Panc1 (cell line): ENCODE data around the gene NAA40. TPM values are rescaled to one million over a fixed set of nuclear protein-coding genes. Genes with fewer than 3 reads are reported as not detected.

ENCODE experiments used
- ATAC-seq: fragments of 200-7000 bp; cut with Tn5 transposase; 2 replicates; pipeline ENCODE4 v1.9.1; 2020; ENCODE audit warnings: mild to moderate bottlenecking, moderate library complexity
- BruUV-seq: library from RNA; stranded (reverse); fragments of 400-500 nt; replicated peaks from 2 replicates; lab custom pipeline; 2021; lab: Mats Ljungman, UMichigan
- CTCF ChIA-PET: fragments of 300-600 bp; sonication (Branson Sonifier 250); formaldehyde crosslinking; loops from one replicate; lab custom pipeline; 2022; ENCODE audit warnings: antibody characterized with exemption; lab: Charles Lee
- POLR2A ChIA-PET: fragments of 300-600 bp; sonication (Branson Sonifier 250); formaldehyde crosslinking; loops from one replicate; lab custom pipeline; 2022; ENCODE audit warnings: antibody characterized with exemption; lab: Charles Lee
- DNase-seq: peaks from one replicate; pipeline ENCODE4 v3.0.0-alpha.2; 2010; ENCODE audit warnings: low read depth, low spot score
- H3K27ac ChIP-seq: 2 replicates; pipeline ENCODE4 v1.5.1; 2011; ENCODE audit warnings: mild to moderate bottlenecking, low read length, inconsistent platforms
- H3K27me3 ChIP-seq: fragments of 200-500 bp; sonication (Bioruptor generic); 2 replicates; pipeline ENCODE4 v1.6.0; 2014; ENCODE audit warnings: low read length, inconsistent platforms; ENCODE audit not compliant: control insufficient read depth, insufficient read depth
- H3K36me3 ChIP-seq: fragments of 200-500 bp; sonication (Bioruptor generic); 2 replicates; pipeline ENCODE4 v1.5.1; 2014; ENCODE audit warnings: inconsistent platforms, mild to moderate bottlenecking, low read length, moderate library complexity; ENCODE audit not compliant: control insufficient read depth, insufficient read depth
- H3K4me1 ChIP-seq: 2 replicates; pipeline ENCODE4 v1.5.1; 2011; ENCODE audit warnings: inconsistent platforms, mild to moderate bottlenecking, low read length, moderate library complexity; ENCODE audit not compliant: control insufficient read depth, insufficient read depth
- H3K4me3 ChIP-seq, 2 experiments: 2 replicates each; pipeline ENCODE4 v1.5.1; 2011 to 2012; ENCODE audit warnings: low read depth in 2 of 2, low read length in 2 of 2, mild to moderate bottlenecking in 2 of 2, inconsistent platforms in 1 of 2, moderate library complexity in 1 of 2
- H3K9me3 ChIP-seq: fragments of 200-500 bp; sonication (Bioruptor generic); 2 replicates; pipeline ENCODE4 v1.5.1; 2014; ENCODE audit warnings: low read depth, mild to moderate bottlenecking, inconsistent platforms, low read length, moderate library complexity; ENCODE audit not compliant: control insufficient read depth, insufficient read depth
- POLR2AphosphoS5 ChIP-seq: IDR thresholded peaks from 2 replicates; pipeline ENCODE4 v1.6.1; 2012; ENCODE audit warnings: mild to moderate bottlenecking, low read depth, low read length, moderate library complexity
- SIN3A ChIP-seq: IDR thresholded peaks from 2 replicates; pipeline ENCODE4 v1.6.1; 2012; ENCODE audit warnings: low read depth, mild to moderate bottlenecking, low read length, moderate library complexity, borderline replicate concordance; ENCODE audit not compliant: insufficient read depth
- TCF7L2 ChIP-seq: IDR thresholded peaks from 2 replicates; pipeline ENCODE4 v1.6.1; 2011; ENCODE audit warnings: mild to moderate bottlenecking, low read depth, low read length, inconsistent platforms
- in situ Hi-C: cut with HindIII; loops from 2 replicates; pipeline ENCODE4 v1.10.0; 2016; ENCODE audit warnings: low sequenced_read_pairs, low pct_unique_long_range_greater_than_20kb
- intact Hi-C: fragments of 100-400 bp; cut with micrococcal nuclease; formaldehyde crosslinking; loops from one replicate; pipeline ENCODE4 v1.10.0; 2022; ENCODE audit not compliant: unreplicated experiment
- total RNA-seq: library from RNA; stranded (reverse); gene quantifications from one replicate; pipeline ENCODE4 v1.2.1, GENCODE V29; 2021; ENCODE audit not compliant: unreplicated experiment
- TF ChIP-seq, protein P1 (sequence below), 2 experiments: IDR thresholded peaks; 2 replicates each; pipeline ENCODE4 v1.6.1; 2011 to 2012; ENCODE audit warnings: low read depth in 2 of 2, control low read depth in 1 of 2, low read length in 1 of 2, mild to moderate bottlenecking in 1 of 2, moderate library complexity in 1 of 2; ENCODE audit not compliant: insufficient read depth in 1 of 2
- TF ChIP-seq, protein P2 (sequence below): fragments of 450-650 bp; IDR thresholded peaks from 2 replicates; pipeline ENCODE4 v1.5.1; 2017; ENCODE audit warnings: mild to moderate bottlenecking

The NAA40 gene
- total RNA-seq, 1 experiment from 2014 or later = 43.2 TPM

- in situ Hi-C loops = no loop called here
- ATAC-seq (no peak), DNase-seq (no peak)
- Histone ChIP-seq H3K27ac (peak overlapping the region; percentile 89), H3K27me3 (no peaks in the 10 kb centered on the region), H3K36me3 (no peaks in the 10 kb centered on the region; the same call in 1 of the 2 replicates), H3K4me3 (peak overlapping the region in 1 of 2 experiments; percentile 70; a peak in 1 of 4 replicates), H3K9me3 (no peaks in the 10 kb centered on the region), H3K4me1 (peaks cover 25% of the 10 kb centered on the region)
- ChIA-PET POLR2A (no interaction called here), CTCF (interaction anchor here (0.5 kb wide), 1 partner anchor 17 kb away, joined by 5 read pairs; no protein-coding TSS in a partner anchor)
- intact Hi-C loops = no loop called here
- TF ChIP-seq TCF7L2 (no peak), SIN3A (no peak), POLR2AphosphoS5 (no peak)
- TF ChIP-seq, protein P1, sequence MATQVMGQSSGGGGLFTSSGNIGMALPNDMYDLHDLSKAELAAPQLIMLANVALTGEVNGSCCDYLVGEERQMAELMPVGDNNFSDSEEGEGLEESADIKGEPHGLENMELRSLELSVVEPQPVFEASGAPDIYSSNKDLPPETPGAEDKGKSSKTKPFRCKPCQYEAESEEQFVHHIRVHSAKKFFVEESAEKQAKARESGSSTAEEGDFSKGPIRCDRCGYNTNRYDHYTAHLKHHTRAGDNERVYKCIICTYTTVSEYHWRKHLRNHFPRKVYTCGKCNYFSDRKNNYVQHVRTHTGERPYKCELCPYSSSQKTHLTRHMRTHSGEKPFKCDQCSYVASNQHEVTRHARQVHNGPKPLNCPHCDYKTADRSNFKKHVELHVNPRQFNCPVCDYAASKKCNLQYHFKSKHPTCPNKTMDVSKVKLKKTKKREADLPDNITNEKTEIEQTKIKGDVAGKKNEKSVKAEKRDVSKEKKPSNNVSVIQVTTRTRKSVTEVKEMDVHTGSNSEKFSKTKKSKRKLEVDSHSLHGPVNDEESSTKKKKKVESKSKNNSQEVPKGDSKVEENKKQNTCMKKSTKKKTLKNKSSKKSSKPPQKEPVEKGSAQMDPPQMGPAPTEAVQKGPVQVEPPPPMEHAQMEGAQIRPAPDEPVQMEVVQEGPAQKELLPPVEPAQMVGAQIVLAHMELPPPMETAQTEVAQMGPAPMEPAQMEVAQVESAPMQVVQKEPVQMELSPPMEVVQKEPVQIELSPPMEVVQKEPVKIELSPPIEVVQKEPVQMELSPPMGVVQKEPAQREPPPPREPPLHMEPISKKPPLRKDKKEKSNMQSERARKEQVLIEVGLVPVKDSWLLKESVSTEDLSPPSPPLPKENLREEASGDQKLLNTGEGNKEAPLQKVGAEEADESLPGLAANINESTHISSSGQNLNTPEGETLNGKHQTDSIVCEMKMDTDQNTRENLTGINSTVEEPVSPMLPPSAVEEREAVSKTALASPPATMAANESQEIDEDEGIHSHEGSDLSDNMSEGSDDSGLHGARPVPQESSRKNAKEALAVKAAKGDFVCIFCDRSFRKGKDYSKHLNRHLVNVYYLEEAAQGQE (IDR thresholded peaks at IDR 0.05; ENCODE audit: insufficient read depth in 1 of 2, low read depth in 2 of 2, low read length in 1 of 2) = no peak
- TF ChIP-seq, protein P2, sequence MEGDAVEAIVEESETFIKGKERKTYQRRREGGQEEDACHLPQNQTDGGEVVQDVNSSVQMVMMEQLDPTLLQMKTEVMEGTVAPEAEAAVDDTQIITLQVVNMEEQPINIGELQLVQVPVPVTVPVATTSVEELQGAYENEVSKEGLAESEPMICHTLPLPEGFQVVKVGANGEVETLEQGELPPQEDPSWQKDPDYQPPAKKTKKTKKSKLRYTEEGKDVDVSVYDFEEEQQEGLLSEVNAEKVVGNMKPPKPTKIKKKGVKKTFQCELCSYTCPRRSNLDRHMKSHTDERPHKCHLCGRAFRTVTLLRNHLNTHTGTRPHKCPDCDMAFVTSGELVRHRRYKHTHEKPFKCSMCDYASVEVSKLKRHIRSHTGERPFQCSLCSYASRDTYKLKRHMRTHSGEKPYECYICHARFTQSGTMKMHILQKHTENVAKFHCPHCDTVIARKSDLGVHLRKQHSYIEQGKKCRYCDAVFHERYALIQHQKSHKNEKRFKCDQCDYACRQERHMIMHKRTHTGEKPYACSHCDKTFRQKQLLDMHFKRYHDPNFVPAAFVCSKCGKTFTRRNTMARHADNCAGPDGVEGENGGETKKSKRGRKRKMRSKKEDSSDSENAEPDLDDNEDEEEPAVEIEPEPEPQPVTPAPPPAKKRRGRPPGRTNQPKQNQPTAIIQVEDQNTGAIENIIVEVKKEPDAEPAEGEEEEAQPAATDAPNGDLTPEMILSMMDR = no peak
- no TSS peak for BruUV-seq
Observed at GRCh38 chr11:63918507-63919191, 20.2 kb upstream of the NAA40 start.

DNA sequence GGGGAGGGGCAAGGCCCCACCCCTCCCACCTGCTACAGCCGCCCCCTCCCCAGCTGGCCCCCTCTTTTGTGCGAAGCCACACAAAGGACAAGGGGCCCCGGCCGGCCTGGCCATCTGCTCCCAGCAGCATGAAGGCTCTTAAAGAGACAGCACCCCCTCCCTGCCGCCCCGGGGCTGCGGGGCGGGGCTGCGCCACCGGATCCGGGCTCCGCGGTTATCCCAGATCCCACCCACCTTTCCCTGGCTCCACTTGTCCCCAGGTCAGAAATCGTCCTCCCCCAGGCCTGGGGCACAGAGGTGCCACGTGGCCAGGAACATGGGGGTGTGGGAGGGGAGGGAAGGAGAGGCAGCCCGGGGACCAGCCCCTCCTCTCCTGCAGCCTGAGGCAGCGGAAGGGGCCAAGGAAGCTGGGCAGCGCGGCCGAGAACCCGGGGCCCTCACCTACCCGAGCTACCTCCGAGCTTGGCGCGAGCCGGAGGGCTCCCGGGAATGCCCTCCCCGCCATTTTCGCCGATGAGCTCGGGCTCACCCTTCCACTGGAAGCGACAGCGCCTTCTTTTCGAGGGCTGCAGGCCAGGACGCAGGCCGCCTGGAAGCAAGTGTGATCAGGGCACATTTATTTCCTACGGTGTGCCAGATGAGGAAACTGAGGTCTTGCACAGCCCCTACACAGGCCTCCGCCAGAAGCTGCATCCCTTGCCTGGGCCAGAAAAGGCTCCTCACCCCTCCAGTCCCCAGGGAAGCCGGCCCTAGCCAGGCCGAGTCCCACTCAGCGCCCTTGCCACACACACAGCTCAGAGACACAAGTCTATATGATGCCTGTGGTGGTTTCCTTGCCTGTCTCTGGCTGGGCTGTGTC lies 19.3 kb upstream of the NAA40 start:
- intact Hi-C loops (no loop called here), in situ Hi-C loops (no loop called here)
- H3K36me3 ChIP-seq = no peaks in the 10 kb centered on the region; the same call in 1 of the 2 replicates
- ATAC-seq (no peak), DNase-seq (no peak)
- no TSS peak for BruUV-seq
- H3K4me3 ChIP-seq = no peak overlapping the region
- peak overlapping the region; percentile 34 for H3K27ac ChIP-seq
- CTCF ChIA-PET = no interaction called here
- POLR2A ChIA-PET = no interaction called here
- H3K9me3 ChIP-seq = no peaks in the 10 kb centered on the region
- H3K4me1 ChIP-seq = peaks cover 25% of the 10 kb centered on the region
- no peaks in the 10 kb centered on the region for H3K27me3 ChIP-seq
- TF ChIP-seq POLR2AphosphoS5 (no peak), TCF7L2 (no peak), SIN3A (no peak)
- TF ChIP-seq, protein P2 = no peak
- TF ChIP-seq, protein P1 (IDR thresholded peaks at IDR 0.05; ENCODE audit: insufficient read depth in 1 of 2, low read depth in 2 of 2, low read length in 1 of 2) = no peak
